NOMO-1 treated with dmso at 0.1 percent for 144 hours (cell line): ENCODE results near the gene ZNF483.
A peak's percentile ranks its signal among the peaks of the same experiment; 100 is the strongest.
"Not testable (repeated sequence)": the region's sequence is repeated elsewhere in the genome, so short reads cannot be mapped to it uniquely, and the experiment has no call there.

Source experiments
- DNase-seq: peaks from one replicate; lab custom pipeline; 2025; ENCODE audit not compliant: unreplicated experiment; lab: John Stamatoyannopoulos, UW

Gene ZNF483

GRCh38 chr9:111542497-111543254 is 17.7 kb downstream of the ZNF483 start:
- no peak for DNase-seq

- no peak for DNase-seq
These were observed 23.6 kb downstream of the ZNF483 start for GRCh38 chr9:111548623-111549022.

GRCh38 chr9:111555425-111555824 is 30.4 kb downstream of the ZNF483 start:
- DNase-seq = not testable (repeated sequence)

GRCh38 chr9:111559000-111559610 is 34.1 kb downstream of the ZNF483 start:
- DNase-seq = no peak

- no peak for DNase-seq
These were observed 36.3 kb downstream of the ZNF483 start for GRCh38 chr9:111561165-111561719.

GRCh38 chr9:111566234-111566633 is 41.3 kb downstream of the ZNF483 start:
- DNase-seq = no peak

GRCh38 chr9:111568127-111568526 is 43.1 kb downstream of the ZNF483 start:
- DNase-seq = not testable (repeated sequence)

GRCh38 chr9:111572950-111573604 is 48.1 kb downstream of the ZNF483 start:
- DNase-seq = no peak

GRCh38 chr9:111582888-111583287 is 57.9 kb downstream of the ZNF483 start:
- DNase-seq = no peak

- no peak for DNase-seq
These were observed 61.4 kb downstream of the ZNF483 start for GRCh38 chr9:111586378-111586777.

GRCh38 chr9:111588846-111589245 is 63.9 kb downstream of the ZNF483 start:
- no peak for DNase-seq

GRCh38 chr9:111597852-111598732 is 73.1 kb downstream of the ZNF483 start:
- peak; percentile 53 for DNase-seq

- DNase-seq = no peak
These were observed 73.7 kb downstream of the ZNF483 start for GRCh38 chr9:111598733-111599091.

GRCh38 chr9:111599092-111599954 is 74.3 kb downstream of the ZNF483 start, which contains the start of gene PTGR1:
PTGR1 (minus strand) TSS chr9:111599647; CDS start chr9:111597422, 2,225 bp downstream.
- DNase-seq = peak; percentile 32

- no peak for DNase-seq
These were observed 75.0 kb downstream of the ZNF483 start for GRCh38 chr9:111599955-111600343.

GRCh38 chr9:111601237-111602018 is 76.4 kb downstream of the ZNF483 start:
- no peak for DNase-seq

- DNase-seq = no peak
These were observed 78.1 kb downstream of the ZNF483 start for GRCh38 chr9:111603041-111603440.

- no peak for DNase-seq
These were observed 79.2 kb downstream of the ZNF483 start for GRCh38 chr9:111604054-111604615.
